HG03103 (cell line): Measurements from ENCODE around the gene TXNRD2.
"Not testable (repeated sequence)": the region's sequence is repeated elsewhere in the genome, so short reads cannot be mapped to it uniquely, and the experiment has no call there.

ENCODE experiments used
- ATAC-seq: cut with Tn5 transposase; IDR thresholded peaks from one replicate; pipeline ENCODE4 v1.9.1; 2021; ENCODE audit warnings: low read depth; ENCODE audit not compliant: unreplicated experiment

The TXNRD2 gene

GRCh38 chr22:19831979-19832378, 109.6 kb downstream of the TXNRD2 start:
- not testable (repeated sequence) for ATAC-seq

DNA sequence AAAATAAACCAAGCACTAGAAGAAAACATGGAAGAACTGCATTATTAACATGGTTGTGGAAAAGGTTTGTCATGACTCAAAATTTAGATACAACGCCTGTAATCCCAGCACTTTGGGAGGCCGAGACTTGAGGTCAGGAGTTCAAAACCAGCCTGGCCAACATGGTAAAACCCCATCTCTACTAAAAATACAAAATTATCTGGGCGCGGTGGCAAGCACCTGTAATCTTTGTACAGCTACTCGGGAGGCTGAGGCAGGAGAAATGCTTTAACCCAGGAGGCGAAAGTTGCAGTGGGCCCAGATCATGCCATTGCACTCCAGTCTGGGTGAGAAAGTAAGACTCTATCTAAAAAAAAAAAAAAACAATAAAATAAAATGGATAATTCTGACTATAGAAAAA, 110.6 kb downstream of the TXNRD2 start:
- ATAC-seq = no peak

- ATAC-seq = no peak
Observed at GRCh38 chr22:19828035-19828401, 113.6 kb downstream of the TXNRD2 start.

DNA sequence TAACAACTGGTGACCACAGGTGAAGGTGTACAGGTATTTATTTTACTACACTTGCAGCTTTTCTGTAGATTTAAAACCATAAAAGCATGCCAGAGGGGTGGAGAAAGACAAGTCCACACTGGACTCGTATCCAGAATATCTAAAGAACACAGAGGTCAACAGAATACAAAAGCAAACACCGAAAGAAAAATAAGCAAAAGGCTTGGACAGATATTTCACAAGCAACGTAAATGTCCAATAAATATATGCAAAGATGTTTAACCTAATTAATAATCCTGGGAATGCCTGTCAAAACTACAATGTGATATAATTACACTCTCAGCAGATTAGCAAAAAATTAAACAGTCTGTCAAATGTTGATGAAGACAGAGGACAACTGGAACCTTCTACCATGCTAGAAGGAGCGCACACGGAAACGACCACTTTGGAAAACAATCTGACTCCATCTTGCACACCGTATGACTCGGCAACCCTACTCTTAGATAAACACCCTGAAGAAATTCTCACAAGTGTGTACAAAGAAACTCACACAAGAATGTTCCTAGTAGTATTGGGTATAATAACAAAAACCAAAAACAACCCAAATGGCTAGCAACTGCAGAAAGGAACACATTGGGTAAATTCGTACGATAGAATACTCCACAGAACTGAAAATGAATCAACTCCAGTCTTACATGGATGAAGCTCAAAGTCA, 114.1 kb downstream of the TXNRD2 start:
- no peak for ATAC-seq

DNA sequence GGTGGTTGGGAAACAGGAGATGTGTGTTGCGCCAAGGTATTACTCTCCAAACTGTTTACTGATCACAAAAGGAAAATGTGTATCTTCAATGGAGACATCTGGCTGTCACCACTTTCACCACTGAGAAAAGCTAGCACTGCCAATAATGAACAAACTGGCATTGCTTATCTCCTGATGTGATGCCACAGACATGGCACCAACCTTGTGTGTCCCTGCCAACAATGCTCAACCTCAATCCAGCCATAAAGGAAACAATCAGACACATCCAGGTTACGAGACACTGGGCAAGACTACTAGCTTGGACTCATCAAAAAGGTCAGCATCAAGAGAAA, 115.0 kb downstream of the TXNRD2 start:
- ATAC-seq = no peak

GRCh38 chr22:19825904-19826618, 115.6 kb downstream of the TXNRD2 start:
- ATAC-seq = no peak
